ENCODE data around the gene CCDC170.

GRCh38 chr6:151477726-151478125, 16.1 kb upstream of the CCDC170 start:
- TF ChIP-seq CTCF (conservative IDR thresholded peaks at IDR 0.05 in 1 of 2, IDR thresholded peaks at IDR 0.05 in 1 of 2; ENCODE audit: extremely low read depth in 1 of 2, insufficient read depth in 1 of 2, low read depth in 1 of 2, low read length in 2 of 2) (no peak), EZH2 (IDR thresholded peaks at IDR 0.05; ENCODE audit: borderline replicate concordance, low read length) (no peak)

Measured in mammary epithelial cell (primary cell).